ENCODE results near the gene KIR2DL4.
"Not testable (repeated sequence)": the region's sequence is repeated elsewhere in the genome, so short reads cannot be mapped to it uniquely, and the experiment has no call there.

The KIR2DL4 gene

DNA sequence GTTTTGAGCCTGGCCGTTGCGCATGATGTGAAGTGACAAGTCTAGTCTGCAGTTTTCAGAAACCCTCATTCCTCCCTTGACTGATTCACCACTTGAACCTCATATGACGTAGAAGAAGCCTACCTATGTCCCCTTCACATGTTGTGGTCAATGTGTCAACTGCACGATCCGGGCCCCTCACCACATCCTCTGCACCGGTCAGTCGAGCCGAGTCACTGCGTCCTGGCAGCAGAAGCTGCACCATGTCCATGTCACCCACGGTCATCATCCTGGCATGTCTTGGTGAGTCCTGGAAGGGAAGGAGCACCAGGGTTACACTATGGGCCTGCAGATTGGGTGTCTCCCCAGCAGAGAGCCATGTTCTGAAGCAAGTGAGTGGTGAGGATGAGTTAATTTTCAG is at the start of gene KIR2DL4:
TSS of gene KIR2DL4 (plus strand) at position 201 of the 400 bp plus-strand sequence. CDS start at position 243, 42 bp downstream.
- DNase-seq, result peak; percentile 11 to 33

DNA sequence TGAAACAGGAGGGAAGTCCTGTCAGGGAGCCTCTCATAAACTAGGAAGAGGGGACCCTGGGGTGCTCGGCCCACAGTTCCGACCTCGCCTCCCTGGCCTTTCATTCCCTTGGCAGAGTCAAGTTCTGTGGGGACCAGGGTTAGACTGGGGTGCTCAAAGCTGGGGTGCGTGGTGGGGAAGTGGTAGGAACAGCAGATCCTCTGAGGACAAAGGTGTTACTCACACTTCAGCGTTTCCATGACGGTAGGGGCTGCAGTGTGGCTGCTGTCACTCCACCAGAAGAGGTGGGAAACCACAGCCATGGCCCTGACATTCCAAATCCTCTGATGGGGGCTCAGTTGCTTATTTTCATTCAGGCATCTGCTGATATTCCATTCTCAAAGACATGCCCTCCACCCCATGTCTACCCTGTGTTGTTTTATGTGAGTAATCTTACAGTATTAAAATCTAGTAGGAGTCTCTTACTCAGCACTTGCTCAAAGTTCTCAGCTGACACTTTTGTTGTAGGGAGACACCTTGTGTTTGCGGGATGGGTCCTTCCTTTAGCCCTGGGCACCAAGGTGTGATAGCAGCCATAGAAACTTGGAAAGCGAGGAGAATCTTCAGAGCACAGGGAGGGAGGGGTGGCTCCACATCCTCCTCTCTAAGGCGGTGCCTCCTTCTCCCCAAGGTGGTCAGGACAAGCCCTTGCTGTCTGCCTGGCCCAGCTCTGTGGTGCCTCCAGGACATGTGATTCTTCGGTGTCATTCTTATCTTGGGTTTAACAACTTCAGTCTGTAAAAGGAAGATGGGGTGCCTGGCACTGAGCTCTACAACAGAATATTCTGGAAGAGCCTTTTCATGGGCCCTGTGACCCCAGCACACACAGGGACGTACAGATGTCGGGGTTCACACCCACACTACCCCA is 47.0 kb upstream of the KIR2DL4 start:
- not testable (repeated sequence) for DNase-seq

DNA sequence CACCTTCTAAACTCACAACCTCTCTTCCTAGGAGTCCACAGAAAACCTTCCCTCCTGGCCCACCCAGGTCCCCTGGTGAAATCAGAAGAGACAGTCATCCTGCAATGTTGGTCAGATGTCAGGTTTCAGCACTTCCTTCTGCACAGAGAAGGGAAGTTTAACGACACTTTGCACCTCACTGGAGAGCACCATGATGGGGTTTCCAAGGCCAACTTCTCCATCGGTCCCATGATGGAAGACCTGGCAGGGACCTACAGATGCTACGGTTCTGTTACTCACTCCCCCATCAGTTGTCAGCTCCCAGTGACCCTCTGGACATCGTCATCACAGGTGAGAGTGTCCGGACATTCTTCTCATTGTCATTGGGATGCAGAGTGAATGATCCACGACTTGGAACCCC is 44.8 kb upstream of the KIR2DL4 start:
- not testable (repeated sequence) for DNase-seq

DNA sequence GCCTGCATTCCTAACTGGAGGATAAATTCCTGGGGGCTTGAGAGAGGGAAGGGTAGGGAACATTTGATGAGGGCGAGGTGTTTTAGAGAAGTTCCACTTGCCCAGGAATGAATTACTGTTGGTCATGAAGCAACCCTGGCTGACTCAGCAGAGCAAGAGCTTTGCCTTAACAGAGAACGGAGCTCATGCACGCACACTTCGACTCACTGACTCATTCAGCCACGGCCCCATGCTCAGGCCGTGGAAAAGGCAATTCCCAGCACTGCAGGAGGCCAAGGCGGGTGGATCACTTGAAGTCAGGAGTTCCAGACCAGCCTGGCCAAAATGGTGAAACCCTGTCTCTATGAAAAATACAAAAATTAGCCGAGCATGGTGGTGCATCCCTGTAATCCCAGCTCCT is 39.2 kb upstream of the KIR2DL4 start:
- peak in 1 of 2 donors; percentile 73 for DNase-seq

DNA sequence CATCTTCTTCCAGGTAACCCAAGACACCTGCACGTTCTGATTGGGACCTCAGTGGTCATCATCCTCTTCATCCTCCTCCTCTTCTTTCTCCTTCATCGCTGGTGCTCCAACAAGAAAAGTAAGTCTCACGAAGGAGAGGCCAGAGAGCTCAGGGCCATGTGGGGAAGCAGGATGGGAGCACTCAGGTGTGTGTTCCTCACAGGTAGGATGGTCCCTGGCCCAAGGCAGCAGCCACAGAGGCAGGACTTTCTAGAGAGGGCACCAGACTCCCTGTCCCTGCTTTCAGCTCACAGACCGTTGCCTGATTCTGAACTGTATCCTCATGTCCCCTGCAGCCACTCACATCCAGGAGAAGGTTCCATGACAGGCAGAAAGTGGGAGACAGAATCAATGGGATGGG is 36.9 kb upstream of the KIR2DL4 start:
- not testable (repeated sequence) for DNase-seq

DNA sequence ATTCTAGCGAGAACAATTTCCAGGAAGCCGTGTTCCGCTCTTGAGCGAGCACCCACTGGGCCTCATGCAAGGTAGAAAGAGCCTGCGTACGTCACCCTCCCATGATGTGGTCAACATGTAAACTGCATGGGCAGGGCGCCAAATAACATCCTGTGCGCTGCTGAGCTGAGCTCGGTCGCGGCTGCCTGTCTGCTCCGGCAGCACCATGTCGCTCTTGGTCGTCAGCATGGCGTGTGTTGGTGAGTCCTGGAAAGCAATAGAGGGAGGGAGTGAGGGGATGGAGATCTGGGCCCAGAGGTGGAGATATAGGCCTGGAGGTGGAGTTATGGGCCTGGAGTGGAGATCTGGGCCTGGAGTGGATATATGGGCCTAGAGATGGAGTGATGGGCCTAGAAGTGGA is 33.8 kb upstream of the KIR2DL4 start, which contains the start of gene KIR2DL1:
TSS of gene KIR2DL1 (plus strand) at position 148 of the 400 bp plus-strand sequence. CDS start at position 206, 58 bp downstream.
- not testable (repeated sequence) for DNase-seq

DNA sequence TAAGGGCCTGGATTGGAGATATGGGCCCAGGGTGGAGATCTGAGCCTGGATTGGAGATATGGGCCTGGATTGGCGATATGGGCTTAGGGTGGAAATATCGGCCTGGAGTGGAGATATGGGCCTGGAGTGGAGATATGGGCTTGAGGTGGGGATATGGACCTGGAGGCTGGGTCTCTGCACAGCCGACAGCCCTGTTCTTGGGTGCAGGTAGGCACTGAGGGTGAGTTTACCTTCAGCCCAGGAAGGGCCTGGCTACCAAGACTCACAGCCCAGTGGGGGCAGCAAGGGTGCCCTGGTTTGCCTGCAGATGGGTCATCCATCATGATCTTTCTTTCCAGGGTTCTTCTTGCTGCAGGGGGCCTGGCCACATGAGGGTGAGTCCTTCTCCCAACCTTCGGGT is 32.9 kb upstream of the KIR2DL4 start:
- not testable (repeated sequence) for DNase-seq

DNA sequence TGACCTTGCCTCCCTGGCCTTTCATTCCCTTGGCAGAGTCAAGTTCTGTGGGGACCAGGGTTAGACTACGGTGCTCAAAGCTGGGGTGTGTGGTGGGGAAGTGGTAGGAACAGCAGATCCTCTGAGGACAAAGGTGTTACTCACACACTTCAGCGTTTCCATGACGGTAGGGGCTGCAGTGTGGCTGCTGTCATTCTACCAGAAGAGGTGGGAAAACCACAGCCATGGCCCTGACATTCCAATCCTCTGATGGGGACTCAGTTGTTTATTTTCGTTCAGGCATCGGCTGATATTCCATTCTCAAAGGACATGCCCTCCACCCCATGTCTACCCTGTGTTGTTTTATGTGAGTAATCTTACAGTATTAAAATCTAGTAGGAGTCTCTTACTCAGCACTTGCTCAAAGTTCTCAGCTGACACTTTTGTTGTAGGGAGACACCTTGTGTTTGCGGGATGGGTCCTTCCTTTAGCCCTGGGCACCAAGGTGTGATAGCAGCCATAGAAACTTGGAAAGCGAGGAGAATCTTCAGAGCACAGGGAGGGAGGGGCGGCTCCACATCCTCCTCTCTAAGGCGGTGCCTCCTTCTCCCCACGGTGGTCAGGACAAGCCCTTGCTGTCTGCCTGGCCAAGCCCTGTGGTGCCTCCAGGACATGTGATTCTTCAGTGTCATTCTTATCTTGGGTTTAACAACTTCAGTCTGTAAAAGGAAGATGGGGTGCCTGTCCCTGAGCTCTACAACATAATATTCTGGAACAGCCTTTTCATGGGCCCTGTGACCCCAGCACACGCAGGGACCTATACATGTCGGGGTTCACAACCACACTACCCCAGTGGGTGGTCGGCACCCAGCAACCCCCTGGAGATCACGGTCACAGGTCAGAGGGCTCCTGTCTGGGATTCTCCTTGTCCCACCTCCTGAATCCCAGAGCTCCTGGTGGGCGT is 32.1 kb upstream of the KIR2DL4 start:
- DNase-seq, result not testable (repeated sequence)

DNA sequence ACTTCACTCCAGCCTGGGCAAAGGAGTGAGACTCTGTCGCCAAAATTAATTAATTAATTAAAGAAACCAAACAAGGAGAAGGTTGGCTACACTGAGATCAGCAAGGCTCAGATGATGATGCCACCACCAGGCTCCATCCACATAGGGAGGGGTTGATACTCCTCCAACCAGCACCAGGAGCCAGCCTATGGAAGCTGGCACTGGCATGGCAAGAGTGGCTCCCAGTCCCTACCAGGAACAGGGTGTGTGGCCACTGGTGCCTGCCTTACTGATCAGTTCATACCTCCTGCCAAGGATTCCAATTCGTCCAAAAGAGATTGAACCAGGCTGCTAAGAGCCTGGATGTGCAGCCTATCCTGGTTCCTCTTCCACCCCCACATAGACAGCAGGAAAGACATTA is 30.7 kb upstream of the KIR2DL4 start:
- not testable (repeated sequence) for DNase-seq

DNA sequence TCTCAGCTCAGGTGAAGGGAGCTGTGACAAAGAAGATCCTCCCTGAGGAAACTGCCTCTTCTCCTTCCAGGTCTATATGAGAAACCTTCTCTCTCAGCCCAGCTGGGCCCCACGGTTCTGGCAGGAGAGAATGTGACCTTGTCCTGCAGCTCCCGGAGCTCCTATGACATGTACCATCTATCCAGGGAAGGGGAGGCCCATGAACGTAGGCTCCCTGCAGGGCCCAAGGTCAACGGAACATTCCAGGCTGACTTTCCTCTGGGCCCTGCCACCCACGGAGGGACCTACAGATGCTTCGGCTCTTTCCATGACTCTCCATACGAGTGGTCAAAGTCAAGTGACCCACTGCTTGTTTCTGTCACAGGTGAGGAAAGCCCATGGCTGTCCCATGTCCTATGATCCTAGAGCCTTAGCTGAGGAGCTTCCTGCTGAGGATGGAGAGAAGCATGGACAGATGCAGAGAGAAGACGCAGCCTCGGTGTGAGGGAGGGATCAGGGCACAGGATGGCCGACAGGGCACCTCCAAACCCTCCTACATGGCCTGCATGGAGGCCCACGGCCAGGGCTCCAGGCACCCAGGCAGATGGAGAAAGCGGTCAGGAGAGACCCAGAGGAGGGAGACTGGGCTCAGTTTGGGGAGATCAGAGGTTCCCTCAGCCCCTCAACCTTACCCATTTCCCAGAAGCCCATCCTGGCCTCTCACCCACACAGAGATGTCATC is 28.2 kb upstream of the KIR2DL4 start:
- not testable (repeated sequence) for DNase-seq

DNA sequence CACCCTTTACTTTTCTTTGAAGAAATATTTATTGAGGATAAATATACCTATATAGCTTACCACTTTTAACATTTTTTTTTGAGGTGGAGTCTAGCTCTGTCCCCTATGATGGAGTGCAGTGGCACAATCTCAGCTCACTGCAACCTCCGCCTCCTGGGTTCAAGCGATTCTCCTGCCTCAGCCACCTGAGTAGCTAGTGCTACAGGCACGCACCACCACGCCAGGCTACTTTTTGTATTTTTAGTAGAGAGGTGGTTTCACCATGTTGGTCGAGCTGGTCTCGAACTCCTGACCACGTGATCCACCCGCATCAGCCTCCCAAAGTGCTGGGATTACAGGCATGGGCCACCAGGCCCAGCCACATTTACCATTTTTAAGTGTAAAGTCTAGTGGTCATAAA is 27.6 kb upstream of the KIR2DL4 start:
- DNase-seq, result not testable (repeated sequence)

DNA sequence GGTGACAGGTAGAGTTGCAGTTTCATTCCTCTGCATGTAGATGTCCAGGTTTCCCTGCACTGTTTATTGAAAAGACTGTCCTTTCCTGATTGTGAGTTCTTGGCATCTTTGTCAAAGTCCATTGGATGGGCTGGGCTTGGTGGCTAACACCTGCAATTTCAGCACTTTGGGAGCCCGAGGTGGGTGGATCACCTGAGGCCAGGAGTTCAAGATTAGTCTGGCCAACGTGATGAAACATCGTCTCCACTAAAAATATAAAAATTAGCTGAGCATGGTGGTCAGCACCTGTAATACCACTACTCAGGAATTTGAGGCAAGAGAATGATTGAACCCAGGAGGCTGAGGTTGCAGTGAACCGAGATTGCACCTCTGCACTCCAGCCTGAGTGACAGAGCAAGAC is 25.6 kb upstream of the KIR2DL4 start:
- not testable (repeated sequence) for DNase-seq

DNA sequence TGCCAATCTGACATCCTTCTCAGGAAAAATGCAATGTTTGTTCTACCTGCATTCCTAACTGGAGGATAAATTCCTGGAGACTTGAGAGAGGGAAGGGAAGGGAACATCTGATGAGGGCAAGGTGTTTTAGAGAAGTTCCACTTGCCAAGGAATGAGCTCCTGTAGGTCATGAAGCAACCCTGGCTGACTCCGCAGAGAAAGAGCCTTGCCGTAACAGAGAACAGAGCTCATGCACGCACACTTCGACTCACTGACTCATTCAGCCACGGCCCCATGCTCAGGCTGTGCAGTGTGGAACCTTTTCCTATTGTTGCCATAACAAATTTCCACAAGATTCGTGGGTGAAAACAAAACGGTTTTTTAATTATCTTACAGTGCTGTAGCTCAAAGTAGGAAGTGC is 24.5 kb upstream of the KIR2DL4 start:
- peak in 1 of 2 donors; percentile 66 for DNase-seq

DNA sequence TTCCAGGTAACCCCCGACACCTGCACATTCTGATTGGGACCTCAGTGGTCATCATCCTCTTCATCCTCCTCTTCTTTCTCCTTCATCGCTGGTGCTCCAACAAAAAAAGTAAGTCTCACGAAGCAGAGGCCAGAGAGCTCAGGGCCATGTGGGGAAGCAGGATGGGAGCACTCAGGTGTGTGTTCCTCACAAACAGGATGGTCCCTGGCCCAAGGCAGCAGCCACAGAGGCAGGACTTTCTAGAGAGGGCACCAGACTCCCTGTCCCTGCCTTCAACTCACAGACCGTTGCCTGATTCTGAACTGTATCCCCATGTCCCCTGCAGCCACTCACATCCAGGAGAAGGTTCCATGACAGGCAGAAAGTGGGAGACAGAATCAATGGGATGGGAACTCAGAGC is 20.5 kb upstream of the KIR2DL4 start:
- not testable (repeated sequence) for DNase-seq

DNA sequence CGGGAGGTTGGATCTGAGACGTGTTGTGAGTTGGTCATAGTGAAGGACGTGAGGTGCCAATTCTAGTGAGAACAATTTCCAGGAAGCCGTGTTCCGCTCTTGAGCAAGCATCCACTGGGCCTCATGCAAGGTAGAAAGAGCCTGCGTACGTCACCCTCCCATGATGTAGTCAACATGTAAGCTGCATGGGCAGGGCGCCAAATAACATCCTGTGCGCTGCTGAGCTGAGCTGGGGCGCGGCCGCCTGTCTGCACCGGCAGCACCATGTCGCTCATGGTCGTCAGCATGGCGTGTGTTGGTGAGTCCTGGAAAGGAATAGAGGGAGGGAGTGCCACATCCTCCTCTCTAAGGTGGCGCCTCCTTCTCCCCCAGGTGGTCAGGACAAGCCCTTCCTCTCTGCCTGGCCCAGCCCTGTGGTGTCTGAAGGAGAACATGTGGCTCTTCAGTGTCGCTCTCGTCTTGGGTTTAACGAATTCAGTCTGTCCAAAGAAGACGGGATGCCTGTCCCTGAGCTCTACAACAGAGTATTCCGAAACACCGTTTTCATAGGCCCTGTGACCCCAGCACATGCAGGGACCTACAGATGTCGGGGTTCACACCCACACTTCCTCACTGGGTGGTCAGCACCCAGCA is 17.2 kb upstream of the KIR2DL4 start:
- not testable (repeated sequence) for DNase-seq

DNA sequence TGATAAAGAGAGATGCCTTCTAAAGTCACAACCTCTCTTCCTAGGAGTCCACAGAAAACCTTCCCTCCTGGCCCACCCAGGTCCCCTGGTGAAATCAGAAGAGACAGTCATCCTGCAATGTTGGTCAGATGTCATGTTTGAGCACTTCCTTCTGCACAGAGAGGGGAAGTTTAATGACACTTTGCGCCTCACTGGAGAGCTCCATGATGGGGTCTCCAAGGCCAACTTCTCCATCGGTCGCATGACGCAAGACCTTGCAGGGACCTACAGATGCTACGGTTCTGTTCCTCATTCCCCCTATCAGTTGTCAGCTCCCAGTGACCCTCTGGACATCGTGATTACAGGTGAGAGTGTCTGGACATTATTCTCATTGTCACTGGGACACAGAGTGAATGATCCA is 15.3 kb upstream of the KIR2DL4 start:
- DNase-seq, result peak in 1 of 2 donors; percentile 63

DNA sequence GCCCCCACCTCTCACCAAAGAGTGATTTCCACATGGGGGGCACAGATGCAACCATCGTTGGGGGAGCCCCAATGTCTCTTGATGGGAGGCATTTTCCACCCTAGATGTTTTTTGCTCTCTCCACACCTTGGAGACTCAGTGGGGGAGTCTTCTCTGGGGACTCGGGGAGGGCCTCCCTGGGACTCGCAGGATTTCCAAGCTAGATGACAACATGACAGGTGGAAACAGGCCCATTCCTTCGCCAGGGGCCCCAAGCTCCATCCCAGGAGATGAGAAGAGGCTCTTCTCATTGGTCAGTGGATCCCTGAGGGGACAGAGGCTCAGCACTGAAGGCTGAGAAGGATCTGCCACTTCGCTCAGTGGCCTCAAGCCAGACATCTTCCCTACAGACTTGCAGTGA is 12.7 kb upstream of the KIR2DL4 start:
- DNase-seq, result no peak

DNA sequence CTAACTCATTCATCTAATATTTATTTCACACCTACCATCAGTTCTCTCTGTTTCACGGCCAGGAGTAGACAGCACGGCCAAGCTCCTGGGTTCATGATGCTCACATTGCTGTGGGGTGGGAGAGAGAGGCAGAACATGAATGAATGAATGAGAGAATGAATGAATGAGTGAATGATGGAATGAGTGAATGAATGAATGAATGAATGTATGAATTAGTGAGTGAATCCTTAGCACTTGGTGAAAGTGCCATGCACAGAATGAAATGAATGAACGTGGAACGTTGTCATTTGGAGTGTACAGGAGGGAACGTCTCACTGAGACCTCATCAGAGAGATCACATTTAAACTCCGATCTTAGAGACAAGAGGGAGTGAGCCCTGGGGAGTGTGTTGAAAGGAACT is 11.9 kb upstream of the KIR2DL4 start:
- DNase-seq, result no peak

DNA sequence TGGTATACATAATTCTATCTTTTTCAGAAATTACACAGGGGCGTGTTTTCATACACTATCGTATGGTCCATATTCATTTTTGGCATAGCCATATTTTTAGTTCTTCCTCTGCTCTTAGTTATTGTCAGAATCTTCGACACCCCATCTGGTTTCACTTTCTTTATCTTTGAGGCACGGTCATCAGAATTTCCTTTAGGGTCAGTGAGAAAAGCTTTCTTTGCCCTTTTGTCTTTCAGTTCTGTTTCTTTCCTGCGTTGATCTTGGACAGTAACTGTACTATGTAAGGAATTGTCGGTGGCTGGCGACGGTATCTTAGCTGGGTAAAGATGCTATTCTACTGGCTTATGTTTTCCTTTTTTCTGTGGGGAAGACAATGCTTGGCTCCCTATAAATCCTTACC is 10.6 kb upstream of the KIR2DL4 start:
- DNase-seq, result no peak

DNA sequence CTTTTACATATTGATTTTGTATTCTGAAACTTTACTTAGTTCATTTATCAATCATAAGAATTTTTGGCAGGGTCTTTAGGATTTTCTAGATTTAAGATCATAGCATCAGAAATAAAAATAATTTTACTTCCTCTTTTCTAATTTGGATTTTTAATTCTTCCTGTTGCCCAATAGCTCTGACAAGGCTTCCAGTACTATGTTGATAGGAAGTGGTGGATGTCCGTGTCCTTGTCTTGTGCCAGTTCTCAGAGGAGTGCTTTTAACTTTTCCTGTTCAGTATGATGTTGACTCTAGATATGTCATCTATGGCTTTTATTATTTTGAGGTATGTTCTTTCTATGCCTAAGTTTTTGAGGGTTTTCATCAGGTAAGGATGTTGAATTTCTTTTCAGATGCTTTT is 7.7 kb upstream of the KIR2DL4 start:
- DNase-seq, result no peak

DNA sequence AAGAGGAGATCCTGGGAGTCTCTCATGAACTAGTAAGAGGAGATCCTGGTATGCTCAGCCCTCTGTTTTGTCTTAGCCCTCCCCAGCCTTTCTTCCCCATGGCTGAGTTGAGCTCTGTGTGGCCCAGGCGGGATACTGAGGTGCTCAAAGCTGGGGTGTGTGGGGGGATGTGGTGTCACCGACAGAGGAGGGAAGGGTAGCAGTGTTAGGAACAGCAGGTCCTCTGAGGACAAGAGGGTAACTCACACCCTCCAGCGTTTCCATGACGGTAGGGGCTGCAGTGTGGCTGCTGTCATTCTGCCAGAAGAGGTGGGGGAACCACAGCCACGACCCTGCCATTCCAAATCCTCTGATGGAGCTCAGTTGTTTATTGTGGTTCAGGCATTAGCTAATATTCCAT is 691 bp downstream of the KIR2DL4 start:
- DNase-seq, result no peak

DNA sequence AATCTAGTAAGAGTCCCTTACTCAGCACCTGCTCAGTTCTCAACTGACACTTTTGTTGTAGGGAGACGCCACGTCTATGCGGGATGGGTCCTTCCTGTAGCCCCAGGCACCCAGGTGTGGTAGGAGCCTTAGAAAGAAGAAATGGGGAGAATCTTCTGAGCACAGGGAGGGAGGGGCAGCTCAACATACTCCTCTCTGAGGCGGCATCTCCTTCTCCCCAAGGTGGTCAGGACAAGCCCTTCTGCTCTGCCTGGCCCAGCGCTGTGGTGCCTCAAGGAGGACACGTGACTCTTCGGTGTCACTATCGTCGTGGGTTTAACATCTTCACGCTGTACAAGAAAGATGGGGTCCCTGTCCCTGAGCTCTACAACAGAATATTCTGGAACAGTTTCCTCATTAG is 1.2 kb downstream of the KIR2DL4 start:
- DNase-seq, result no peak
